Activated T-cell treated with anti-CD3 and anti-CD28 coated beads for 24 hours (primary cell): ENCODE results near the gene RABGGTB.
"Not testable (repeated sequence)": the region's sequence is repeated elsewhere in the genome, so short reads cannot be mapped to it uniquely, and the experiment has no call there.

ENCODE experiments used
- DNase-seq: peaks from one replicate; pipeline ENCODE4 v3.0.0-alpha.2; 2020; ENCODE audit warnings: low read depth

Gene RABGGTB

GRCh38 chr1:75785983-75786853, at the start of gene RABGGTB:
TSS of gene RABGGTB (plus strand) at chr1:75786256. CDS start at chr1:75786272, 16 bp downstream.
- DNase-seq: peak; percentile 95

GRCh38 chr1:75742047-75742625, 43.9 kb upstream of the RABGGTB start:
- DNase-seq: no peak

- no peak for DNase-seq
Measured at GRCh38 chr1:75745276-75745675, 40.8 kb upstream of the RABGGTB start.

- DNase-seq: not testable (repeated sequence)
Measured at GRCh38 chr1:75757210-75757609, 28.8 kb upstream of the RABGGTB start.

- DNase-seq: not testable (repeated sequence)
Measured at GRCh38 chr1:75758543-75758942, 27.5 kb upstream of the RABGGTB start.

- no peak for DNase-seq
Measured at GRCh38 chr1:75764057-75764655, 21.9 kb upstream of the RABGGTB start.

- no peak for DNase-seq
Measured at GRCh38 chr1:75765697-75766355, 20.2 kb upstream of the RABGGTB start.

GRCh38 chr1:75768016-75768415, 18.0 kb upstream of the RABGGTB start:
- DNase-seq: no peak

- no peak for DNase-seq
Measured at GRCh38 chr1:75770761-75771160, 15.3 kb upstream of the RABGGTB start.

- DNase-seq: no peak
Measured at GRCh38 chr1:75771978-75772377, 14.1 kb upstream of the RABGGTB start.

- not testable (repeated sequence) for DNase-seq
Measured at GRCh38 chr1:75777812-75778211, 8.2 kb upstream of the RABGGTB start.

GRCh38 chr1:75778694-75779093, 7.4 kb upstream of the RABGGTB start:
- not testable (repeated sequence) for DNase-seq

GRCh38 chr1:75780183-75780582, 5.9 kb upstream of the RABGGTB start:
- not testable (repeated sequence) for DNase-seq

- DNase-seq: not testable (repeated sequence)
Measured at GRCh38 chr1:75783920-75784319, 2.1 kb upstream of the RABGGTB start.

- DNase-seq: no peak
Measured at GRCh38 chr1:75785320-75785982, 605 bp upstream of the RABGGTB start.

- DNase-seq: no peak
Measured at GRCh38 chr1:75786901-75787493, 941 bp downstream of the RABGGTB start.

GRCh38 chr1:75787524-75787923, 1.5 kb downstream of the RABGGTB start:
- DNase-seq: no peak

GRCh38 chr1:75789988-75790387, 3.9 kb downstream of the RABGGTB start:
- no peak for DNase-seq

- no peak for DNase-seq
Measured at GRCh38 chr1:75791022-75791421, 5.0 kb downstream of the RABGGTB start.

GRCh38 chr1:75792091-75792490, 6.0 kb downstream of the RABGGTB start:
- DNase-seq: no peak

GRCh38 chr1:75794382-75794781, 8.3 kb downstream of the RABGGTB start:
- no peak for DNase-seq
